HEK293 (cell line): Measurements from ENCODE around the gene CD2AP.

ENCODE experiments used
- CTCF ChIA-PET: fragments of 350-600 bp; formaldehyde crosslinking; extraction: SDS; loops from one replicate; lab custom pipeline; 2021; ENCODE audit warnings: antibody characterized with exemption; lab: Yijun Ruan, JAX
- POLR2A ChIA-PET: fragments of 300-600 bp; formaldehyde crosslinking; extraction: SDS; loops from one replicate; lab custom pipeline; 2020; ENCODE audit warnings: antibody characterized with exemption, inconsistent platforms; lab: Yijun Ruan, JAX
- H3K27ac ChIP-seq: fragments of 200-500 bp; sonication (Bioruptor generic); 2 replicates; pipeline ENCODE4 v1.5.1; 2014; ENCODE audit warnings: low read depth, low read length, control low read depth, inconsistent platforms; ENCODE audit errors: extremely low read depth
- H3K36me3 ChIP-seq, 2 experiments: fragments of 200-500 bp in 1 of 2; sonication (Bioruptor generic) in 1 of 2; 1 replicate in 1 of 2; 2 replicates in 1 of 2; pipeline ENCODE4 v1.5.1; 2014 to 2017; ENCODE audit warnings: inconsistent platforms in 2 of 2, low read length in 2 of 2; ENCODE audit not compliant: control insufficient read depth in 2 of 2, insufficient read depth in 1 of 2
- H3K4me1 ChIP-seq: fragments of 200-500 bp; sonication (Bioruptor generic); 2 replicates; pipeline ENCODE4 v1.5.1; 2014; ENCODE audit warnings: mild to moderate bottlenecking, low read length, inconsistent platforms; ENCODE audit not compliant: control insufficient read depth, insufficient read depth
- H3K4me3 ChIP-seq: 2 replicates; pipeline ENCODE4 v1.5.1; 2011; ENCODE audit warnings: low read depth, mild to moderate bottlenecking, control low read depth, low read length, moderate library complexity
- H3K9me3 ChIP-seq: fragments of 200-500 bp; sonication (Bioruptor generic); 2 replicates; pipeline ENCODE4 v1.5.1; 2014; ENCODE audit warnings: low read depth, low read length, inconsistent platforms; ENCODE audit not compliant: control insufficient read depth, insufficient read depth
- EGR2 ChIP-seq: fragments of 450-650 bp; formaldehyde crosslinking; IDR thresholded peaks from 2 replicates; pipeline ENCODE4 v1.5.1; 2016; ENCODE audit warnings: low read depth, missing biosample characterization, missing genetic modification characterization
- MEIS1 ChIP-seq: sonication (generic); formaldehyde crosslinking; IDR thresholded peaks from 2 replicates; pipeline ENCODE4 v1.8.1; 2022; ENCODE audit warnings: missing genetic modification reagents, mild to moderate bottlenecking, borderline replicate concordance
- REPIN1 ChIP-seq: fragments of 450-650 bp; formaldehyde crosslinking; IDR thresholded peaks from 2 replicates; pipeline ENCODE4 v1.5.1; 2017; ENCODE audit warnings: missing biosample characterization, missing genetic modification characterization, low read depth
- SALL2 ChIP-seq: fragments of 450-650 bp; formaldehyde crosslinking; IDR thresholded peaks from 2 replicates; pipeline ENCODE4 v1.5.0; 2017; ENCODE audit warnings: missing biosample characterization, mild to moderate bottlenecking, missing genetic modification characterization, borderline replicate concordance
- SCRT2 ChIP-seq: fragments of 450-650 bp; formaldehyde crosslinking; IDR thresholded peaks from 2 replicates; pipeline ENCODE4 v1.5.1; 2016; ENCODE audit warnings: missing biosample characterization, missing genetic modification characterization
- ZBTB17 ChIP-seq: fragments of 450-650 bp; formaldehyde crosslinking; IDR thresholded peaks from 2 replicates; pipeline ENCODE4 v1.5.1; 2016; ENCODE audit warnings: missing biosample characterization, missing genetic modification characterization
- ZBTB48 ChIP-seq: fragments of 450-650 bp; formaldehyde crosslinking; IDR thresholded peaks from 2 replicates; pipeline ENCODE4 v1.5.1; 2016; ENCODE audit warnings: missing biosample characterization, missing genetic modification characterization
- ZBTB6 ChIP-seq: fragments of 450-650 bp; formaldehyde crosslinking; IDR thresholded peaks from 2 replicates; pipeline ENCODE4 v1.5.1; 2017; ENCODE audit warnings: missing biosample characterization, missing genetic modification characterization
- ZNF10 ChIP-seq: fragments of 450-650 bp; formaldehyde crosslinking; IDR thresholded peaks from 2 replicates; pipeline ENCODE4 v1.5.1; 2017; ENCODE audit warnings: missing biosample characterization, missing genetic modification characterization
- ZNF138 ChIP-seq: fragments of 450-650 bp; formaldehyde crosslinking; IDR thresholded peaks from 2 replicates; pipeline ENCODE4 v1.5.1; 2016; ENCODE audit warnings: missing biosample characterization, missing genetic modification characterization, borderline replicate concordance
- ZNF148 ChIP-seq: fragments of 450-650 bp; formaldehyde crosslinking; IDR thresholded peaks from 2 replicates; pipeline ENCODE4 v1.5.0; 2017; ENCODE audit warnings: missing biosample characterization, missing genetic modification characterization, borderline replicate concordance
- ZNF2 ChIP-seq: fragments of 450-650 bp; formaldehyde crosslinking; IDR thresholded peaks from 2 replicates; pipeline ENCODE4 v1.5.1; 2016; ENCODE audit warnings: missing biosample characterization, missing genetic modification characterization
- ZNF202 ChIP-seq: fragments of 450-650 bp; formaldehyde crosslinking; IDR thresholded peaks from 2 replicates; pipeline ENCODE4 v1.5.1; 2016; ENCODE audit warnings: missing biosample characterization, missing genetic modification characterization, borderline replicate concordance
- ZNF239 ChIP-seq: fragments of 450-650 bp; formaldehyde crosslinking; IDR thresholded peaks from 2 replicates; pipeline ENCODE4 v1.5.1; 2016; ENCODE audit warnings: missing biosample characterization, missing genetic modification characterization
- ZNF292 ChIP-seq: fragments of 450-650 bp; formaldehyde crosslinking; IDR thresholded peaks from 2 replicates; pipeline ENCODE4 v1.5.1; 2016; ENCODE audit warnings: low read depth, missing biosample characterization, missing genetic modification characterization, borderline replicate concordance
- ZNF341 ChIP-seq: fragments of 450-650 bp; formaldehyde crosslinking; IDR thresholded peaks from 2 replicates; pipeline ENCODE4; 2016; ENCODE audit warnings: low read depth, missing biosample characterization, missing genetic modification characterization
- ZNF37A ChIP-seq: fragments of 450-650 bp; IDR thresholded peaks from 2 replicates; pipeline ENCODE4 v1.5.1; 2018; ENCODE audit warnings: missing biosample characterization, missing genetic modification characterization
- ZNF391 ChIP-seq: fragments of 450-650 bp; formaldehyde crosslinking; IDR thresholded peaks from 2 replicates; pipeline ENCODE4 v1.5.1; 2016; ENCODE audit warnings: low read depth, missing biosample characterization, missing genetic modification characterization, borderline replicate concordance
- ZNF449 ChIP-seq: fragments of 450-650 bp; formaldehyde crosslinking; IDR thresholded peaks from 2 replicates; pipeline ENCODE4 v1.5.1; 2017; ENCODE audit warnings: missing biosample characterization, mild to moderate bottlenecking, missing genetic modification characterization, moderate library complexity
- ZNF473 ChIP-seq: fragments of 450-650 bp; formaldehyde crosslinking; IDR thresholded peaks from 2 replicates; pipeline ENCODE4 v1.5.1; 2017; ENCODE audit warnings: missing biosample characterization, missing genetic modification characterization
- ZNF571 ChIP-seq: fragments of 450-650 bp; formaldehyde crosslinking; IDR thresholded peaks from 2 replicates; pipeline ENCODE4 v1.5.0; 2017; ENCODE audit warnings: missing biosample characterization, missing genetic modification characterization
- ZNF692 ChIP-seq: fragments of 450-650 bp; formaldehyde crosslinking; IDR thresholded peaks from 2 replicates; pipeline ENCODE4 v1.5.1; 2016; ENCODE audit warnings: missing biosample characterization, missing genetic modification characterization
- ZNF707 ChIP-seq: fragments of 450-650 bp; formaldehyde crosslinking; IDR thresholded peaks from 2 replicates; pipeline ENCODE4 v1.5.1; 2016; ENCODE audit warnings: missing biosample characterization, missing genetic modification characterization
- ZNF777 ChIP-seq: fragments of 450-650 bp; formaldehyde crosslinking; IDR thresholded peaks from 2 replicates; pipeline ENCODE4 v1.5.1; 2017; ENCODE audit warnings: missing biosample characterization, missing genetic modification characterization, borderline replicate concordance
- ZSCAN30 ChIP-seq: fragments of 450-650 bp; IDR thresholded peaks from 2 replicates; pipeline ENCODE4 v1.5.1; 2018; ENCODE audit warnings: missing biosample characterization, mild to moderate bottlenecking, missing genetic modification characterization, moderate library complexity
- ZSCAN4 ChIP-seq: fragments of 450-650 bp; formaldehyde crosslinking; IDR thresholded peaks from 2 replicates; pipeline ENCODE4 v1.5.1; 2017; ENCODE audit warnings: missing biosample characterization, missing genetic modification characterization

CD2AP gene

GRCh38 chr6:47455533-47456209 lies 21.9 kb upstream of the CD2AP start:
- no peak overlapping the region for H3K27ac ChIP-seq
- H3K36me3 ChIP-seq: no peaks in the 10 kb centered on the region
- ChIA-PET CTCF (interaction anchor here (0.6 to 0.7 kb wide), 2 partner anchors 134 to 279 kb away, joined by 3 read pairs; no protein-coding TSS in a partner anchor), POLR2A (interaction anchor here (0.7 kb wide), 1 partner anchor 22 kb away, joined by 3 read pairs; no protein-coding TSS in a partner anchor)
- H3K9me3 ChIP-seq: no peaks in the 10 kb centered on the region
- TF ChIP-seq MEIS1 (CRISPR knock-in tag) (no peak), SCRT2 (tag by site-specific recombination) (0 out of 2 replicates have a peak, but pooled peaks have one; percentile 43), ZBTB17 (0 out of 2 replicates have a peak, but pooled peaks have one; percentile 14)
- TF ChIP-seq, all 188 proteins: peak for 2
- H3K4me3 ChIP-seq: no peak overlapping the region
- H3K4me1 ChIP-seq: peaks cover 14% of the 10 kb centered on the region

GRCh38 chr6:47456536-47456975 lies 21.0 kb upstream of the CD2AP start:
- POLR2A ChIA-PET: interaction anchor here (0.5 kb wide), 1 partner anchor 628 kb away, joined by 7 read pairs; no protein-coding TSS in a partner anchor
- H3K9me3 ChIP-seq: no peaks in the 10 kb centered on the region
- no peak overlapping the region for H3K4me3 ChIP-seq
- no peaks in the 10 kb centered on the region for H3K36me3 ChIP-seq
- peaks cover 14% of the 10 kb centered on the region for H3K4me1 ChIP-seq
- peak overlapping the region; percentile 42; the same call in 1 of the 2 replicates for H3K27ac ChIP-seq
- CTCF ChIA-PET: interaction anchor here (0.7 kb wide), 1 partner anchor 278 kb away, joined by 3 read pairs; no protein-coding TSS in a partner anchor
- TF ChIP-seq ZNF571: no peak
- no peak for TF ChIP-seq ZNF292
- TF ChIP-seq ZBTB48: no peak
- no peak for TF ChIP-seq EGR2
- no peak for TF ChIP-seq ZNF202 (tag by site-specific recombination)
- TF ChIP-seq ZSCAN30 (tag by site-specific recombination): peak; percentile 43; the same call in 1 of the 2 replicates
- no peak for TF ChIP-seq ZNF777 (tag by site-specific recombination)
- TF ChIP-seq ZNF239 (tag by site-specific recombination): no peak
- TF ChIP-seq ZNF707 (tag by site-specific recombination): no peak
- no peak for TF ChIP-seq ZBTB6 (tag by site-specific recombination)
- no peak for TF ChIP-seq ZNF473 (tag by site-specific recombination)
- peak; percentile 51; the same call in 1 of the 2 replicates for TF ChIP-seq ZNF449 (tag by site-specific recombination)
- TF ChIP-seq ZNF148 (tag by site-specific recombination): no peak
- no peak for TF ChIP-seq ZNF341 (tag by site-specific recombination)
- TF ChIP-seq REPIN1 (tag by site-specific recombination): no peak
- 0 out of 2 replicates have a peak, but pooled peaks have one; percentile 57 for TF ChIP-seq ZNF391 (tag by site-specific recombination)
- TF ChIP-seq ZNF10 (tag by site-specific recombination): peak; percentile 90
- TF ChIP-seq ZNF37A (tag by site-specific recombination): no peak
- TF ChIP-seq ZSCAN4 (tag by site-specific recombination): 0 out of 2 replicates have a peak, but pooled peaks have one; percentile 18
- TF ChIP-seq ZNF138 (tag by site-specific recombination): no peak
- peak; percentile 56; the same call in 1 of the 2 replicates for TF ChIP-seq ZNF2 (tag by site-specific recombination)
- TF ChIP-seq ZNF692 (tag by site-specific recombination): no peak
- TF ChIP-seq SALL2: no peak
